K562 (cell line): Measurements from ENCODE around the gene LRMDA. TPM values are rescaled to one million over a fixed set of nuclear protein-coding genes. Genes with fewer than 3 reads are reported as not detected.

Experiments used
- ATAC-seq: fragments of 200-7000 bp; cut with Tn5 transposase; 3 replicates; pipeline ENCODE4 v1.9.1; 2020; ENCODE audit warnings: moderate library complexity
- BruUV-seq: library from RNA; stranded (reverse); fragments of 400-500 nt; replicated peaks from 2 replicates; lab custom pipeline; 2021; lab: Mats Ljungman, UMichigan
- CTCF ChIA-PET: fragments of 300-600 bp; formaldehyde crosslinking; extraction: SDS; loops from one replicate; lab custom pipeline; 2021; ENCODE audit warnings: low intra/inter-chr PET ratio; lab: Yijun Ruan, JAX
- POLR2A ChIA-PET: fragments of 300-600, 350-650 bp; sonication (Branson Sonifier 250); formaldehyde crosslinking; extraction: SDS; loops from one replicate; lab custom pipeline; 2021; ENCODE audit warnings: antibody characterized with exemption, inconsistent platforms; lab: Yijun Ruan, JAX
- DNase-seq, 4 experiments: peaks; one replicate each; pipeline versions ENCODE4 v3.0.0 to v3.0.0-alpha.2; 2011 to 2018; ENCODE audit warnings: low spot score in 3 of 4, mixed read lengths in 3 of 4; ENCODE audit errors: extremely low read depth in 1 of 4
- FAIRE-seq: peaks from 2 replicates; lab custom pipeline; 2011; peaks lifted over from hg19 to GRCh38; lab: Jason Lieb, UNC
- H2AFZ ChIP-seq: 2 replicates; pipeline ENCODE4 v1.6.0; 2011; ENCODE audit warnings: low read depth, low read length, control low read depth, inconsistent platforms
- H3K27ac ChIP-seq: fragments of 200-600 bp; 3 replicates; pipeline ENCODE4 v1.8.0; 2011; ENCODE audit warnings: low read depth, mild to moderate bottlenecking, control low read depth, inconsistent platforms, low read length, moderate library complexity, mixed read lengths; ENCODE audit errors: extremely low read depth
- H3K27me3 ChIP-seq, 2 experiments: fragments of 300-600 bp in 1 of 2; 2 replicates in 1 of 2; 3 replicates in 1 of 2; pipeline versions ENCODE4 v1.6.0 to v1.8.0; 2011; ENCODE audit warnings: inconsistent platforms in 2 of 2, low read length in 2 of 2, mild to moderate bottlenecking in 1 of 2, mixed read lengths in 1 of 2, moderate library complexity in 1 of 2; ENCODE audit not compliant: control insufficient read depth in 2 of 2, insufficient read depth in 2 of 2
- H3K36me3 ChIP-seq: fragments of 300-600 bp; 3 replicates; pipeline ENCODE4 v1.8.0; 2011; ENCODE audit warnings: mild to moderate bottlenecking, low read length, inconsistent platforms; ENCODE audit not compliant: control insufficient read depth, insufficient read depth
- H3K4me1 ChIP-seq, 2 experiments: fragments of 200-600 bp in 1 of 2; replicated peaks in 1 of 2; 2 replicates in 1 of 2; 3 replicates in 1 of 2; pipeline versions ENCODE4 v1.5.1 to v1.8.0; 2011; ENCODE audit warnings: inconsistent platforms in 2 of 2, low read length in 2 of 2, mild to moderate bottlenecking in 1 of 2, mixed read lengths in 1 of 2, moderate library complexity in 1 of 2; ENCODE audit not compliant: control insufficient read depth in 2 of 2, insufficient read depth in 2 of 2
- H3K4me2 ChIP-seq: 2 replicates; pipeline ENCODE4 v1.6.1; 2011; ENCODE audit warnings: low read length, control low read depth, inconsistent platforms, mixed read lengths; ENCODE audit not compliant: insufficient read depth
- H3K4me3 ChIP-seq: fragments of 200-600 bp; sonication (generic), shearing (Covaris generic); 2 replicates; pipeline ENCODE4 v1.5.1; 2016; ENCODE audit warnings: control low read depth, inconsistent platforms
- H3K79me2 ChIP-seq: fragments of 200-600 bp; 3 replicates; pipeline ENCODE4 v1.8.0; 2011; ENCODE audit warnings: low read length, inconsistent platforms; ENCODE audit not compliant: control insufficient read depth, insufficient read depth
- H3K9ac ChIP-seq, 2 experiments: 2 replicates each; pipeline versions ENCODE4 v1.6.0 to v1.6.1; 2011; ENCODE audit warnings: low read depth in 2 of 2, low read length in 2 of 2, control low read depth in 1 of 2, inconsistent platforms in 1 of 2, mild to moderate bottlenecking in 1 of 2, mixed read lengths in 1 of 2; ENCODE audit not compliant: insufficient read depth in 1 of 2
- H3K9me1 ChIP-seq: one replicate; pipeline ENCODE4 v1.6.0; 2011; ENCODE audit warnings: inconsistent platforms, mild to moderate bottlenecking, low read length, moderate library complexity; ENCODE audit not compliant: control insufficient read depth, insufficient read depth
- H3K9me3 ChIP-seq: replicated peaks from 2 replicates; pipeline ENCODE4 v1.5.1; 2011; ENCODE audit warnings: low read depth, low read length, inconsistent platforms; ENCODE audit not compliant: control insufficient read depth, insufficient read depth
- H4K20me1 ChIP-seq: replicated peaks from 2 replicates; pipeline ENCODE4 v1.6.1; 2011; ENCODE audit warnings: low read length, inconsistent platforms, mixed read lengths; ENCODE audit not compliant: control insufficient read depth, insufficient read depth
- ADNP ChIP-seq: fragments of 200-800 bp; sonication (Bioruptor generic); IDR thresholded peaks from 2 replicates; pipeline ENCODE4 v1.6.1; 2016; ENCODE audit warnings: missing genetic modification characterization, missing compliant biosample characterization
- CCAR2 ChIP-seq: fragments of 200-400 bp; formaldehyde crosslinking; IDR thresholded peaks from 2 replicates; pipeline ENCODE4 v1.6.1; 2017; ENCODE audit warnings: mild to moderate bottlenecking, low read depth, low read length
- JUN ChIP-seq, 2 experiments: sonication (generic) in 1 of 2; formaldehyde crosslinking in 1 of 2; IDR thresholded peaks; 2 replicates each; pipeline versions ENCODE4 v1.6.1 to v1.8.0; 2012 to 2022; ENCODE audit warnings: borderline replicate concordance in 2 of 2, mild to moderate bottlenecking in 2 of 2, improper control_type of control experiment in 1 of 2, low read depth in 1 of 2, low read length in 1 of 2, missing genetic modification reagents in 1 of 2
- NR2C1 ChIP-seq, 2 experiments: fragments of 450-650 bp; IDR thresholded peaks; 2 replicates each; pipeline ENCODE4 v1.6.1; 2017; ENCODE audit warnings: mild to moderate bottlenecking in 2 of 2, antibody characterized with exemption in 1 of 2, inconsistent platforms in 1 of 2, missing compliant biosample characterization in 1 of 2, missing genetic modification characterization in 1 of 2
- NR3C1 ChIP-seq: sonication (generic); formaldehyde crosslinking; IDR thresholded peaks from 2 replicates; pipeline ENCODE4 v1.8.1; 2022; ENCODE audit warnings: missing genetic modification reagents
- POLR2AphosphoS5 ChIP-seq: IDR thresholded peaks from 2 replicates; pipeline ENCODE4 v1.6.1; 2011; ENCODE audit warnings: mild to moderate bottlenecking, low read depth, low read length, moderate library complexity; ENCODE audit not compliant: control insufficient read depth, insufficient read depth
- RBM25 ChIP-seq: fragments of 200-400 bp; formaldehyde crosslinking; IDR thresholded peaks from 2 replicates; pipeline ENCODE4 v1.6.1; 2018; ENCODE audit warnings: low read length, low read depth, moderate library complexity; ENCODE audit not compliant: severe bottlenecking
- RHOXF2B ChIP-seq: fragments of 250-450 bp; sonication (Bioruptor Pico); conservative IDR thresholded peaks from 2 replicates; pipeline ENCODE4 v1.5.1; 2021
- SMAD1 ChIP-seq: fragments of 150-350 bp; IDR thresholded peaks from 2 replicates; pipeline ENCODE4 v1.6.1; 2014; ENCODE audit warnings: low read length, low read depth; ENCODE audit not compliant: partially characterized antibody
- SNRNP70 ChIP-seq: fragments of 200-400 bp; formaldehyde crosslinking; optimal IDR thresholded peaks from 2 replicates; pipeline ENCODE3; 2017; ENCODE audit warnings: low read depth, low read length
- ZFP30 ChIP-seq: fragments of 250-450 bp; sonication (Bioruptor Pico); IDR thresholded peaks from 2 replicates; pipeline ENCODE4 v1.8.0; 2022; ENCODE audit warnings: moderate library complexity, mild to moderate bottlenecking, inconsistent platforms, borderline replicate concordance
- ZFP36 ChIP-seq: fragments of 150-350 bp; IDR thresholded peaks from 2 replicates; pipeline ENCODE4 v1.6.1; 2018; ENCODE audit warnings: low read length, low read depth; ENCODE audit not compliant: partially characterized antibody
- ZFX ChIP-seq: sonication (generic); formaldehyde crosslinking; IDR thresholded peaks from 2 replicates; pipeline ENCODE4 v1.8.0; 2022; ENCODE audit warnings: mild to moderate bottlenecking, missing genetic modification reagents, moderate library complexity
- ZNF184 ChIP-seq: sonication (generic); formaldehyde crosslinking; IDR thresholded peaks from 2 replicates; pipeline ENCODE4 v1.5.0; 2020; ENCODE audit warnings: missing genetic modification reagents
- ZNF253 ChIP-seq: fragments of 250-450 bp; sonication (Bioruptor Pico); conservative IDR thresholded peaks from 2 replicates; pipeline ENCODE4 v1.6.1; 2021; ENCODE audit warnings: mild to moderate bottlenecking
- ZNF431 ChIP-seq: sonication (generic); formaldehyde crosslinking; IDR thresholded peaks from 2 replicates; pipeline ENCODE4 v1.8.0; 2022; ENCODE audit warnings: mild to moderate bottlenecking, missing genetic modification reagents
- ZNF76 ChIP-seq: fragments of 250-450 bp; sonication (Bioruptor Pico); IDR thresholded peaks from 2 replicates; pipeline ENCODE4 v1.4.0; 2020; ENCODE audit warnings: mild to moderate bottlenecking, moderate library complexity, borderline replicate concordance
- WGBS: fragments of 100-300 bp; shearing (Covaris generic); methylation state at CpG from one replicate; pipeline ENCODE4 v1.1.6; 2016; ENCODE audit warnings: low coverage, mixed read lengths; ENCODE audit not compliant: insufficient coverage; ENCODE audit errors: missing lambda C conversion rate; 5-methylcytosine and 5-hydroxymethylcytosine counted together
- in situ Hi-C: fragments of 300-500 bp; cut with MboI; formaldehyde crosslinking; loops from 4 replicates; pipeline ENCODE4 v1.15.0; 2018; ENCODE audit warnings: inconsistent platforms, mixed read lengths
- intact Hi-C: fragments of 100-400 bp; cut with micrococcal nuclease; formaldehyde crosslinking; loops from 2 replicates; pipeline ENCODE4 v1.14.2; 2022
- polyA plus RNA-seq, 8 experiments: library from polyadenylated mRNA; depleted of rRNA in 4 of 8; stranded (reverse) in 5 of 8; unstranded in 3 of 8; fragments of >200 nt; fragmentation: Nextera tagmentation in 2 of 8; fragmentation: Illumina TruSeq in 1 of 8; extraction: Ambion mirVana in 2 of 8; extraction: Trizol in 1 of 8; gene quantifications; 2 replicates each; pipeline versions ENCODE4 v1.2.1 to v1.2.3, GENCODE V29; 2011 to 2014; ENCODE audit warnings: inconsistent platforms in 1 of 8, missing spikeins in 1 of 8
- total RNA-seq, 7 experiments: library from RNA; depleted of rRNA in 6 of 7; stranded (reverse); fragments of >200 nt in 6 of 7; fragmentation: Illumina TruSeq in 2 of 7; extraction: Trizol in 2 of 7; gene quantifications; 2 replicates each; pipeline versions ENCODE4 v1.2.1 to v1.2.3, GENCODE V29; 2011 to 2021; ENCODE audit warnings: low replicate concordance in 1 of 7

The LRMDA gene
- total and polyA plus RNA-seq, 9 of the 15 experiments (the other 6 are each of a cell fraction or from before 2014, with no cell fraction given), result 0.25 TPM; not detected in 8

GRCh38 chr10:75742355-75742754, 310.9 kb downstream of the LRMDA start:
- no peak for TF ChIP-seq RBM25
- no peak for TF ChIP-seq ZFP36
- no peak for TF ChIP-seq CCAR2
- TF ChIP-seq POLR2AphosphoS5, result no peak
- TF ChIP-seq SNRNP70, result no peak
- no peak for TF ChIP-seq JUN (IDR thresholded peaks at IDR 0.05; ENCODE audit: borderline replicate concordance, low read depth, low read length)
- TF ChIP-seq JUN (CRISPR knock-in tag; IDR thresholded peaks at IDR 0.05; ENCODE audit: borderline replicate concordance), result no peak
- TF ChIP-seq ZFX, result no peak
- no peak for TF ChIP-seq SMAD1
- TF ChIP-seq ADNP (tag), result no peak
- no peak for TF ChIP-seq ZNF76 (CRISPR knock-in tag)
- no peak for TF ChIP-seq NR2C1 (IDR thresholded peaks at IDR 0.05)
- TF ChIP-seq NR2C1 (tag; IDR thresholded peaks at IDR 0.05), result no peak
- no peak for TF ChIP-seq ZNF431 (CRISPR knock-in tag)
- no peak for TF ChIP-seq ZFP30 (CRISPR knock-in tag)
- TF ChIP-seq RHOXF2B (CRISPR knock-in tag), result no peak
- no peak for TF ChIP-seq NR3C1 (CRISPR knock-in tag)
- TF ChIP-seq ZNF184 (CRISPR knock-in tag), result no peak
- no peak for TF ChIP-seq ZNF253 (CRISPR knock-in tag)
- Histone ChIP-seq H3K27me3 (peaks cover 6 to 15% of the 10 kb centered on the region in 2 experiments; a peak in 3 of 5 replicates), H2AFZ (no peak overlapping the region), H3K27ac (no peak overlapping the region), H3K4me1 (no peaks in the 10 kb centered on the region), H3K79me2 (no peaks in the 10 kb centered on the region), H3K4me3 (no peak overlapping the region), H3K4me2 (no peak overlapping the region), H3K36me3 (no peaks in the 10 kb centered on the region), H4K20me1 (no peaks in the 10 kb centered on the region), H3K9me3 (no peaks in the 10 kb centered on the region), H3K9ac (no peak overlapping the region), H3K9me1 (no peaks in the 10 kb centered on the region)
- 0% methylated on average over 1 of the region's 1 CpG for WGBS
- POLR2A ChIA-PET, result no interaction called here
- DNase-seq (no peak), FAIRE-seq (no peak), ATAC-seq (no peak)
- BruUV-seq, result no TSS peak
- intact Hi-C loops, result no loop called here
- CTCF ChIA-PET, result no interaction called here
- in situ Hi-C loops, result no loop called here
